ENCODE measurements around the gene ALKBH3. TPM values are rescaled to one million over a fixed set of nuclear protein-coding genes. Genes with fewer than 3 reads are reported as not detected.

ALKBH3 gene
- total and polyA plus RNA-seq, 5 donors = 15.1 to 18.6 (median 17.4) TPM

DNA sequence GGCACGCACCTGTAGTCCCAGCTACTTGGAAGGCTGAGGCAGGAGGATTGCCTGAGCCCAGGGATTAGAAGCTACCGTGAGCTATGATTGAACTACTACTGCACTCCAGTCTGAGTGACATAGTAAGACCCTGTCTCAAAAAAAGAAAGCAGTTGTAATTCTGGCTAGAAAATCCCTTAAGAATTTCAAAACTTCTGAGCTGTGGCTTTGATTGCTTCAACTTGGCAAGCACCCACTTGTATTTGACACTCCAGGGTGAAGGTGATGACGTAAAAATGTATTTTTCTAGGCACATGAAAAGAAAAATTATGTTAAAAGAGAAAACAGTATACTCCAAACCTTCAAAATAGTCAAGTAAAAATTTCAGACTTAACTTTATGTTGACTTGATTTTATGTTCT lies 23.6 kb upstream of the ALKBH3 start:
- 95% methylated on average over 3 of the region's 3 CpGs for WGBS
- no peaks in the 10 kb centered on the region for H3K9me3 ChIP-seq (ENCODE audit: control insufficient read depth, low read length)
- no peaks in the 10 kb centered on the region for H3K4me1 ChIP-seq (ENCODE audit: control insufficient read depth, insufficient read depth, low read length)
- intact Hi-C loops (cut with DNase I) = no loop called here
- ATAC-seq (no peak), DNase-seq (no peak)
- H3K27ac ChIP-seq (ENCODE audit: low read length) = no peak overlapping the region
- no peak overlapping the region for H3K4me3 ChIP-seq (ENCODE audit: low read length)
- H3K27me3 ChIP-seq (ENCODE audit: control insufficient read depth, insufficient read depth) = no peaks in the 10 kb centered on the region

GRCh38 chr11:43861141-43861540 lies 19.5 kb upstream of the ALKBH3 start:
- intact Hi-C loops (cut with DNase I) = no loop called here
- Histone ChIP-seq H3K4me3 (ENCODE audit: low read length) (no peak overlapping the region), H3K27ac (ENCODE audit: low read length) (no peak overlapping the region), H3K27me3 (ENCODE audit: control insufficient read depth, insufficient read depth) (no peaks in the 10 kb centered on the region), H3K4me1 (ENCODE audit: control insufficient read depth, insufficient read depth, low read length) (no peaks in the 10 kb centered on the region), H3K9me3 (ENCODE audit: control insufficient read depth, low read length) (no peaks in the 10 kb centered on the region)
- 77% methylated on average over 2 of the region's 2 CpGs for WGBS
- ATAC-seq (no peak), DNase-seq (no peak)

DNA sequence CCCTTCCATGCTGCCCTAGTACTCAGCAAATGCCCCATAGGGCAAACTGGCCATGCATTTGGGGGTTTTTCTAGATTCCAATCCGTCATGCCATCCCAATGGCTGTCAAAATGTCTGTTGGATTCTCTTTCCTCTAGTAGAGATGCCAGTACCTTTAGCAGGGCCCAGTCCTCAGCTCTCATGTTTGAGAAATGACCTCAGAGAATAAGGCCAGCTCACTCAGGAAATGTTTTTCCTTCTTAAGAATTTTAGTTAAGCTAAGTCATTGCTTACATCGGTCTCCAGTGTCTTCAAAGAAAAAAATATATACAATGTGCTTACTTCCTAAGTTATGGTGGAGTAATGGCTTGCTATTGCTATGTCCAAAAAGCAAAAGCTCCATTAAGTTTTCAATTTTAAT lies 14.1 kb upstream of the ALKBH3 start:
- WGBS = 68% methylated on average over 2 of the region's 2 CpGs
- no peaks in the 10 kb centered on the region for H3K4me1 ChIP-seq (ENCODE audit: control insufficient read depth, insufficient read depth, low read length)
- DNase-seq = no peak
- no peaks in the 10 kb centered on the region for H3K9me3 ChIP-seq (ENCODE audit: control insufficient read depth, low read length)
- no peaks in the 10 kb centered on the region for H3K27me3 ChIP-seq (ENCODE audit: control insufficient read depth, insufficient read depth)
- H3K4me3 ChIP-seq (ENCODE audit: low read length) = no peak overlapping the region
- no peak for ATAC-seq
- intact Hi-C loops (cut with DNase I) = no loop called here
- H3K27ac ChIP-seq (ENCODE audit: low read length) = no peak overlapping the region

GRCh38 chr11:43866969-43867368 lies 13.7 kb upstream of the ALKBH3 start:
- DNase-seq (no peak), ATAC-seq (no peak)
- Histone ChIP-seq H3K4me3 (ENCODE audit: low read length) (no peak overlapping the region), H3K4me1 (ENCODE audit: control insufficient read depth, insufficient read depth, low read length) (no peaks in the 10 kb centered on the region), H3K9me3 (ENCODE audit: control insufficient read depth, low read length) (no peaks in the 10 kb centered on the region), H3K27ac (ENCODE audit: low read length) (no peak overlapping the region), H3K27me3 (ENCODE audit: control insufficient read depth, insufficient read depth) (no peaks in the 10 kb centered on the region)
- intact Hi-C loops (cut with DNase I) = no loop called here

DNA sequence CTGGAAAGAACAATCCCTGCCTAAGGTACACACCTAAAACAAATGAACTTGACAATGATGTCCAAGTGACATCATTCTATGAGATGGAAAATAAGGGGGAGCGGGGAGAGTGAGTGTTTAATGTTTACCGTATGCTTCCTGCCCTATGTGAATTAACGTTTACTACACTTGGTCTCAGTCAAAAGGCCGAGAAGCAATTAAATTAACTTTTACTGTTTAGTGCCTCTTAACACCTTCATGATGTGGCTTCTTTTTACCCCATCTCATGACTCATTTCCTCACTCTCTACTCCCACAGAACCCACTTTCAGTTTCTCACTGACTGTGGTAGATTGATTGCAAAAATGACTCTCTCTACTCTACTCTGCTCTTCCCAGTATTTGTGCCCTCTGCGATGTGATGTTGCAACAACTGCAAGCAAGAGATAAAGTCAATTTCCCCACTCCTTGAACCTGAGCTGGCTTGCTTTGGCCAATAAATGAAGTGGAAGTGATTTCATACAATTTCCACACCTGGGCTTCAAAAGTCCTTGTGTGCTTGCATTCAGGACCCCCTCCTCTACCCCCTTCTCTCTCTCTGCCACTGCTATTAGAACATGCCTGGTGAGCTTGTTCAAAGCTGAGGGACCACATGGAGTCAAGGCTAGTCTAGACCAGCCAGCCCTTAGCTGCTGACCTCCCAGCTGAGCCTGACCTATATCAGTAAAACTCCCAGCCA lies 11.6 kb upstream of the ALKBH3 start:
- ATAC-seq = peak; percentile 38 to 52
- whole genome bisulfite sequencing = 43% methylated on average over 5 of the region's 5 CpGs
- intact Hi-C loops (cut with DNase I) = no loop called here

GRCh38 chr11:43871051-43871450 lies 9.6 kb upstream of the ALKBH3 start:
- Histone ChIP-seq H3K4me3 (ENCODE audit: low read length) (no peak overlapping the region), H3K9me3 (ENCODE audit: control insufficient read depth, low read length) (no peaks in the 10 kb centered on the region), H3K27ac (ENCODE audit: low read length) (no peak overlapping the region), H3K4me1 (ENCODE audit: control insufficient read depth, insufficient read depth, low read length) (no peaks in the 10 kb centered on the region), H3K27me3 (ENCODE audit: control insufficient read depth, insufficient read depth) (no peaks in the 10 kb centered on the region)
- intact Hi-C loops (cut with DNase I) = no loop called here
- DNase-seq (no peak), ATAC-seq (no peak)
- 57% methylated on average over 2 of the region's 2 CpGs for WGBS

More for the DNA sequence above, 11.6 kb upstream of the ALKBH3 start:
- Histone ChIP-seq H3K4me3 (ENCODE audit: low read length) (no peak overlapping the region), H3K9me3 (ENCODE audit: control insufficient read depth, low read length) (no peaks in the 10 kb centered on the region), H3K27ac (ENCODE audit: low read length) (no peak overlapping the region), H3K27me3 (ENCODE audit: control insufficient read depth, insufficient read depth) (no peaks in the 10 kb centered on the region), H3K4me1 (ENCODE audit: control insufficient read depth, insufficient read depth, low read length) (no peaks in the 10 kb centered on the region)
- no peak for DNase-seq

DNA sequence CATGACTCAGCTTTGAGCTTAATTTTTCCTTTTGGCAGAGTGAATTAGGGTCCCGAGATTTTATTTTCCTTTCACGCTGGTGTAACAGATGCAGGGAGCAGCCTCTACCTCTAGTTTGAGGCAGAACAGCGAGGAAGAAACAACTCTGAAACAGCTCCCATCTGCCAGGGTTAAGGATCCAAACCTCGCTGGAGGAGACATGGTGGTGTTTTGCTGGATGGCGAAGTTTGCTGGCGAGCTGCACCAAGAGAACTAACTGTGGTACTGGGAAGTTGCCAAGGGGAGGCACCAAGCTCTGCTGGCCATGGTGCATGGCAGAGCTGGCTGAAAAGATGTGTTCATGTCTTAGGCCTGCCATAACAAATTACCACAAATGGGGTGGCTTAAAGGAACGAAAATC lies 7.6 kb upstream of the ALKBH3 start:
- ATAC-seq (no peak), DNase-seq (no peak)
- H3K27ac ChIP-seq (ENCODE audit: low read length) = no peak overlapping the region
- intact Hi-C loops (cut with DNase I) = no loop called here
- H3K9me3 ChIP-seq (ENCODE audit: control insufficient read depth, low read length) = no peaks in the 10 kb centered on the region
- H3K4me1 ChIP-seq (ENCODE audit: control insufficient read depth, insufficient read depth, low read length) = no peaks in the 10 kb centered on the region
- 75% methylated on average over 7 of the region's 7 CpGs for WGBS
- no peaks in the 10 kb centered on the region for H3K27me3 ChIP-seq (ENCODE audit: control insufficient read depth, insufficient read depth)
- H3K4me3 ChIP-seq (ENCODE audit: low read length) = no peak overlapping the region

DNA sequence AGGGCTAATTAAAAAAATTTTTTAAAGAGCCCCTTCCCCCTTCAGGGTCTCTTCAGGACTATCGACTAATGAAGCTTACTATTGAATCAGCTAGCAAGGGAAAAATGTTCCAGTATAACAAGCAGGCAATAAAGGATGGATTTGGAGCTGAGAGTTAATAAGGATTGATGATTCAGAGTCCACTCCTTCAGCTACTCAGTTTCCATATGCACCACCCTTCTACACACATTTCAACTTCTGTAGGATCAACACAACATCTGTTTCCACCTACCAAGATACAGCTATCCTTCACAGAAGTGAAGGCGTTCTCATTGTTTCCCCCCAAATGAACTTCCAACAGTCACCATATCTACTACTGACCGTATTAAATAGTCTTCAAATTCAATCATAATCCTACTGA lies 6.6 kb upstream of the ALKBH3 start:
- Histone ChIP-seq H3K4me1 (ENCODE audit: control insufficient read depth, insufficient read depth, low read length) (no peaks in the 10 kb centered on the region), H3K9me3 (ENCODE audit: control insufficient read depth, low read length) (no peaks in the 10 kb centered on the region), H3K27ac (ENCODE audit: low read length) (no peak overlapping the region), H3K27me3 (ENCODE audit: control insufficient read depth, insufficient read depth) (no peaks in the 10 kb centered on the region), H3K4me3 (ENCODE audit: low read length) (no peak overlapping the region)
- DNase-seq (no peak), ATAC-seq (no peak)
- intact Hi-C loops (cut with DNase I) = no loop called here
- WGBS = 72% methylated on average over 3 of the region's 3 CpGs

- Histone ChIP-seq H3K27ac (ENCODE audit: low read length) (no peak overlapping the region), H3K4me3 (ENCODE audit: low read length) (no peak overlapping the region), H3K27me3 (ENCODE audit: control insufficient read depth, insufficient read depth) (no peaks in the 10 kb centered on the region), H3K4me1 (ENCODE audit: control insufficient read depth, insufficient read depth, low read length) (no peaks in the 10 kb centered on the region), H3K9me3 (ENCODE audit: control insufficient read depth, low read length) (no peaks in the 10 kb centered on the region)
- ATAC-seq (no peak), DNase-seq (no peak)
- intact Hi-C loops (cut with DNase I) = no loop called here
- WGBS = 22% methylated on average over 1 of the region's 1 CpG
These were observed 5.9 kb upstream of the ALKBH3 start for GRCh38 chr11:43874738-43875137.

GRCh38 chr11:43879789-43880639 lies 617 bp upstream of the ALKBH3 start:
- Histone ChIP-seq H3K9me3 (ENCODE audit: control insufficient read depth, low read length) (no peaks in the 10 kb centered on the region), H3K4me3 (ENCODE audit: low read length) (peak overlapping the region; percentile 36), H3K27ac (ENCODE audit: low read length) (no peak overlapping the region), H3K4me1 (ENCODE audit: control insufficient read depth, insufficient read depth, low read length) (no peaks in the 10 kb centered on the region), H3K27me3 (ENCODE audit: control insufficient read depth, insufficient read depth) (no peaks in the 10 kb centered on the region)
- ATAC-seq = peak; percentile 10 to 11
- 47% methylated on average over 13 of the region's 13 CpGs for WGBS
- no peak for DNase-seq
- intact Hi-C loops (cut with DNase I) = no loop called here

DNA sequence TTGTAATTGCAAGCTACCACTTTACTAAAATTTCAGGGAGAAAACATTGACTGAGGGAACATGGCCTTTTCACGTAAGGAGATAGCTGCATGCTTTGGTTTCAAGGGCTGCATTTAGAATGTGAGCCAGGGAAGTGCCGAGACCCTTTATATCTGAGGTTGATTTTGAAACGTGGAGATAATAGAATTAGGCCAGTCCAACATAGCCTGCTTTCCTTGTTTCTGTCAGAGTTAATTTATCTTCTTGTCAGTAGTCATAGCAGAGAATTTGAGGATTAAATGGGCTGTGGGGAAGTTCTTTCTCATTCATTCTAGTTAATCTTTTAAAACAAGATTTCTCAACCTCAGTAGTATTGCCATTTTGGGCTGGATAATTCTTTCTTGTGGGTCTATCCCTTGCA lies 12.2 kb downstream of the ALKBH3 start:
- ATAC-seq (no peak), DNase-seq (no peak)
- 32% methylated on average over 3 of the region's 3 CpGs for WGBS
- Histone ChIP-seq H3K9me3 (ENCODE audit: control insufficient read depth, low read length) (no peaks in the 10 kb centered on the region), H3K4me1 (ENCODE audit: control insufficient read depth, insufficient read depth, low read length) (no peaks in the 10 kb centered on the region), H3K27ac (ENCODE audit: low read length) (no peak overlapping the region), H3K4me3 (ENCODE audit: low read length) (no peak overlapping the region), H3K27me3 (ENCODE audit: control insufficient read depth, insufficient read depth) (no peaks in the 10 kb centered on the region)
- intact Hi-C loops (cut with DNase I) = loop anchor here in 3 of 4 donors (5.0 to 10.0 kb wide), 2 partner anchors 52 to 144 kb away; partner anchors contain the start of gene C11orf96 (in 1 of the 3)
